ENCODE data around the gene FNDC3B.

- TF ChIP-seq GATA2 (IDR thresholded peaks at IDR 0.05; ENCODE audit: low read depth, low read length) (no peak), GATA3 (IDR thresholded peaks at IDR 0.05; ENCODE audit: low read depth, low read length) (no peak)
These were observed 301.2 kb downstream of the FNDC3B start for GRCh38 chr3:172340583-172340982.
